ENCODE results near the gene MAD1L1.

Gene MAD1L1

GRCh38 chr7:1809070-1809469 lies 423.7 kb downstream of the MAD1L1 start:
- DNase-seq (ENCODE audit: low read depth, low spot score): no peak

- DNase-seq (ENCODE audit: low read depth, low spot score): no peak
Observed at GRCh38 chr7:1807821-1808600, 424.7 kb downstream of the MAD1L1 start.

- DNase-seq (ENCODE audit: low read depth, low spot score): no peak
Observed at GRCh38 chr7:1806354-1806753, 426.4 kb downstream of the MAD1L1 start.

DNA sequence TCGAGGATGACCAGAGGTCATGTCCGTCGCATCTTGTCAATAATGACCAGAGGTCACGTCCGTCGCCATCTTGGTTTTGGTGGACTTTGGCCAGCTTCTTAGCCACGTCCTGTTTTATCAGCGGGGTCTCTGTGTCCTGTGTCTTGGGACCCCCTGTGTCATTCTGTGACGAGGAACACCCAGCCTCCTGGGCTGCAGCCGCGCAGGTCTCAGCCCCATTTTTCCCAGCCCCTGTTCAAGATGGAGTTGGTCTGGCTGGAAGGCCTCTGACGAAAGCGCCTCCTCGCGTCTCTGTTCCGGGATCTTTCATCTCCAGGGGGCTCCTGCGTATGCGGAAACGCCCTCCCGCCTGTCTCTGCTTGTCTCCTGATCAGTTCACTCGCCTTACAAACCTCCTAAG lies 428.4 kb downstream of the MAD1L1 start:
- DNase-seq (ENCODE audit: low read depth, low spot score): no peak

DNA sequence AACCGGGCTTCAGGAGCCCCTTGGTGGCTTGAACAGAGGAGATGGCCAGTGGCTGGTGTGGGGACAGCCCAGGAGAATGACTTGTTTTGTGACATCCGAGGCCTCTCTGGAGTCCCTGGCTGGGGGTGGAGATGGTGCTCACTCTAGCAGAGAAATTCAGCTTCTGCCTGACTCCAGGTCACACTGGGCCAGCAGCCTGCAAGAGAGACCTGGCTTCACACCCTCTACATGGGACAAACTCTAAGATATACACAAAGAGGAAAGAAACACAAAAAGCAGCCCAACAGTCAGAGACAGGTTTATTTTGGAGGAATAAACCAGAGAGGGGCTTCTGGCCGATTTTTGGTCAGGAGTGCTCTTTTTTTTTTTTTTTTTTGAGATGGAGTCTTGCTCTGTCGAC lies 429.8 kb downstream of the MAD1L1 start:
- no peak for DNase-seq (ENCODE audit: low read depth, low spot score)

GRCh38 chr7:1800902-1801301 lies 431.8 kb downstream of the MAD1L1 start:
- no peak for DNase-seq (ENCODE audit: low read depth, low spot score)

DNA sequence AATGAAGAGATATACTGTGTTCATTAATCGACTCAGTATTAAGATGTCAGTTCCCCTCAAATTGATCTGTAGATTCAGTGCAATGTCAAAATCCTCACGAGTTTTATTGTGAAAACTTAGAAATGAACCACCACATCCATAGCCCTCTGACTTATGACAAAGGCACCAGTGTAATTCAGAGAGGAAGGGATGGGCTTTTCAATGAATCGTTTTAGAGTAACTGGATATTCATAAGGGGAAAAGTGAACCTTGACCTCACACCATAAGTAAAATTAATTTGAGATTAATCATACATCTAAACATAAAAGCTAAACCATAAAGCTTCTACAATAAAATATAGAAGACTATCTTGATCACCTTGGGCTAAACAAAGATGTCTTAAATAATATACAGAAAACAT lies 434.6 kb downstream of the MAD1L1 start:
- no peak for DNase-seq (ENCODE audit: low read depth, low spot score)

DNA sequence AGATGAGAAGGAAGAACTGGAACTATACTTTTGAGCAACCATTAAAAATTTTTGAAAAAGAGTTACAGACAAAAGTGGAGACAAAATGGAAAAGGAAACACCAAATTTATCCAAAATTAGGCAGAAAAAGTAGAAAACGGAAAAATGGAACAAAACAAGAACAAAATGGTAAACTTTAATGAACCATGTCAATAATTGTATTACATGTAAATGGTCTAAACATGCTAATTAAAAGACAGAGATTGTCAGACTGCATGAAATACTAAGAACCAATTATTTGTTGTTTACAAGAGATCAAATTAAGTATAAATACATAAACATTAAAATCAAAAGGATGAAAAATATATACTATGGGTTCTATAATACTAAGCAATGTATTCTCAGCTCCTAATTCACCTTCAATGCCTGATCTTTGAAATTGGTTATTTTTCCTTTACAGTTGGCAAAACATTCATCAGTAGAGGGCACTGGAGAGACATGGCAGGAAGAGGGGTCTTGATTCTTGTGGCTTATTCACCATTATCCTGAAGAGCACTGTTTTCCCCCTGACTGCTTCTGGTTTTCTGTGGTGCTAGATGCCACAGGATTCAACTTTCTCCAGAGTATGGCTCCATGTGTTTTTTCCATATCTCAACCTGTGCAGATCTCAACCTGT lies 437.7 kb downstream of the MAD1L1 start:
- no peak for DNase-seq (ENCODE audit: low read depth, low spot score)

DNA sequence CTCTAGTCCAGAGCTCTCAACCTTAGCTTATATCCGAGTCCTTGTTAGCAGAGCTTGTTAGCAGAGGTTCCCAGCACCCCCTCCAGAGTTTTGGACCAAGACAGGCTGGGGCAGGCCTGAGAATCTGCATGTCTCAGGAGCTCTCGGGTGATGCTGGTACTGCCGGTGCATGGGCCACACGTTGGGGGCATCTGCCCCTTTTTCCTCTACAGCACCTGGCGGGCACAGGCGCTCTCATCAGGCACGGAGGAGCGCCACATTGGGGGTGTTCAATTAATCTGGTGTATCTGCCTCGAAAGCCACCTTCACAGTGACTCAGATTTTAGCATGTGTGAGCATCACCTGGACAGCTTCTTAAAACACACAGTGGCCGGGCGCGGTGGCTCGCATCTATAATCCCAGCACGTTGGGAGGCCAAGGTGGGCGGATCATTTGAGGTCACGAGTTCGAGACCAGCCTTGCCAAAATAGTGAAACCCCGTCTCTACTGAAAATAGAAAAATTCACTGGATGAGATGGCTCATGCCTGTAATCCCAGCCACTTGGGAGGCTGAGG lies 445.0 kb downstream of the MAD1L1 start:
- no peak for DNase-seq (ENCODE audit: low read depth, low spot score)

DNA sequence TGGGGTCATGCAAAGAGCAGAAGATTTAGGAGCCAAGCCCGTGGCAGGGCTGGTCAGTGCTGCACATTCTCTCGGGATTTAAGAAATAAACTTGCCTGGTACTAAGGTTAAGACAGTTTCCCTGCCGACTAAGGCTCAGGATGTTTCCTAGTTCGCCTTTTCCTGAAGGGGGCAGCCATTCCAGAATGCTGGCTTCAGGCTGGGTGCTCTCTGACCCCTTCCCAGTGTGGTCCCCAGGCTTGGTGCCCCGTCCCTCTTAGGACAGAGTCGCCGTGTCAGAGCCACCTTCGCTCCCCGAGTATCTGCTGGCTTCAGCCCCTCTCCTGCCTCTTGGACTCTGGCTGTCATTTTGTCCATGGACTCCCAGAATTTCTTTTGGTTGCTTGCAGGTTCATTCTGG lies 445.5 kb downstream of the MAD1L1 start:
- no peak for DNase-seq (ENCODE audit: low read depth, low spot score)

- DNase-seq (ENCODE audit: low read depth, low spot score): no peak
Observed at GRCh38 chr7:1785839-1786238, 446.9 kb downstream of the MAD1L1 start.

DNA sequence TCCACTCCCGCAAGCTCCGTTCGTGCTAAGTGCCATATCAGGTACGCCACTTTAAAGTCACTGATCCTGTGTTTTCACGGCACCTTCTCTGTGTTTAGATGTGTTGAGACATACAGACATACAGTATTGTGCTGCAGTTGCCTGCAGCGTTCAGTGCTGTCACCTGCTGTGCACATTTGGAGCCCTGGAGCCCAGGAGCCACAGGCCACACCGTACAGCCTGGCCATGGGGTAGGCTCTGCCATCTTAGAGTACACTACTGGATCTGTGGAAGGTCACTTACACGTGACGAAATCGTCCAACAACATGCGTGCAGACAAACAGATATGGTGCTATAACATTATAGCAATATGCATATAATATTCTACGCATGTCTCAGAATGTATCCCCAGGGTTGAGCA lies 451.4 kb downstream of the MAD1L1 start:
- DNase-seq (ENCODE audit: low read depth, low spot score): no peak

DNA sequence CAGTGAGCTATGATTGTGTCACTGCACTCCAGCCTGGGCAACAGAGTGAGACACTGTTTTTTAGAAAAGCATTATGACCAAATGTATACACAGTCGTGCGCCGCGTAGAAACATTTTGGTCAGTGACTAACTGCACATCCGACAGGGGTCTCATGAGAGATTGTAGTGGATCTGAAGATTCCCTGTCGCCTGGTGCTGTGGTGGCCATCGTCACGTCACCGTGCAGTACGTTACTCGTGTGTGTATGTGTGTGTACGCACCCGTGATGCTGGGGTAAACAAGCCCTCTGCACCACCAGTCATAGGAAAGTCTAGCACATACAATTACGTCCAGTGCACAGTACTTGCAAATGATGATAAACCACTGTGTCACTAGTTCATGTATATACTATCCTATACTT lies 453.3 kb downstream of the MAD1L1 start:
- no peak for DNase-seq (ENCODE audit: low read depth, low spot score)

GRCh38 chr7:1777122-1777521 lies 455.6 kb downstream of the MAD1L1 start:
- no peak for DNase-seq (ENCODE audit: low read depth, low spot score)

- no peak for DNase-seq (ENCODE audit: low read depth, low spot score)
Observed at GRCh38 chr7:1775389-1775788, 457.4 kb downstream of the MAD1L1 start.

DNA sequence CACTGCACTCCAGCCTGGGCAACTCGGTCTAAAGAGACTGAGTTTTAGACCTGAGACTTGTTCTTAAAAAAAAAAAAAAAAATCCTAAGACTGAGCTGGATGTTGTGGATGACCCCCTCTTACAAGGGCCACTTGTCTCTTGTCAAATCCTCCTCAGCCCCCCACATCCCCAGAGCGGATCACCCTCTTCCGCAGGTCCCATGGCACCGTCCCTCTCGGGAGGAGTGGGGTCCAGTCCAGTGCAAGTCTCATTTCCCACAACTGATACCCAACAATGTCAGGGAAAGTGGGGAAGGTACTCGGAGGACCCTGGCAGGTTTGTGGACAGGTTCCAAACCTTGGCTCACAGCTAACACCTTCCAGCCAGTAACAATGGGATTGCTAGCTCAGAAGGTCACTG lies 462.4 kb downstream of the MAD1L1 start:
- no peak for DNase-seq (ENCODE audit: low read depth, low spot score)

DNA sequence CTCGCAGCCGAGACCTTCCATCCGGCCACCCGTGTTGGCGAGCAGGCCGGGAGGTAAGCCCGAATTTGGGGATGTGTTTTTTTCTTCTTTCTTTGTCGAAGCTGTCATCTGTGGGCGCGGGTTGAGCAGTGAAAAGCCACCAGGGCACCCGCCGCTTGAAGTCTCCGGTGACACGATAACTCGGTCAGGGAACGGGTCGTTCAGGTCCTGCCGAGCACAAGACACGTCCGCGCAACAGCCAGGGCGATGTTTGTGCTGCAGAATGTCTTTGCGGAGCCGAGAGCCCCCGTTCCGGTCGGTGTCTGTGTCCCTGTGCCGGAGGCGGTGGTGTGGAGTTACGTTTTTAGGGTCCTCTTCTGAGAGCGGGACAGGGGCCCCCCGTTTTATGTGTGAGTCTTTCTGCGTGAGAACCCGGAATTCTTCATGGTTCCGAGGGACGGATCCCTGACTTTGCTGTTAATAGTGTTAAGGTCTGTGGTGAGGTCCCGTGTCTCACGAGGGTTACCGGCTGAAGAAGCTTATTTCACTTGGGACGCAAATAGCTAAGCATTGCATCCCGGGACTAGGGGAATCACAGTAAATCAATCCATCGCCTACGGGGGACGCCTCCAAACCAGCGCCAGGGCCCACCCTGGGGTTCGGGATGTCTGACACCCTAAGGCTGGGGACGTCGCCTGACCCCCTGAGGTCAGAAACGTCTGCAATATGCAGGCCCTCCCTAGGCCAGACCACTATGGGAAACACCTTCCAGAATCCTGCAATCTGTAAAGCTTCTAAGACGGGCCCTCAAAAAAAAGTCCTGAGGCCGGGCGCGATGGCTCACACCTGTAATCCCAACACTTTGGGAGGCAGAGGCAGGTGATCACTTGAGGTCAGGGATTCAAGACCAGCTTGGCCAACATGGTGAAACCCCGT lies 463.2 kb downstream of the MAD1L1 start:
- no peak for DNase-seq (ENCODE audit: low read depth, low spot score)

GRCh38 chr7:1768832-1769231 lies 463.9 kb downstream of the MAD1L1 start:
- DNase-seq (ENCODE audit: low read depth, low spot score): no peak

DNA sequence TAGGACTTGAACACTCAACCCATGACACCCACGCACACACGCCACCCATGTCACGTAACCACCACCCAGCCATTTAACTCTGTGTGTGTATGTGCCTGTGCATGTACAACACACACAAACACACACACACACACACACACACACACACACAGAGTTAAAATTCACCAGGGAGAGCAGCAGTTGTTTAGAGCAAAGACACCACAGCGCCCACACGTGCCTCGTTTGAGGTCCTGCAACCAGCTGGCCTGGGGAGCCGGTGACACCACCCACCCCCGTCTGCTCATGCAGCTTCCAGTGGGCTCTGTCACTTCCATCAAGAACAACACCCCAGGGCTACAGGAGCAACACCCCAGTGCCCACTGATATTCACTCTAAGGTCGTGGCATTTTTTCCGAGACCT lies 465.2 kb downstream of the MAD1L1 start:
- no peak for DNase-seq (ENCODE audit: low read depth, low spot score)
